Neutrophil (primary cell): ENCODE data around the gene TSN.
"Not testable (repeated sequence)": the region's sequence is repeated elsewhere in the genome, so short reads cannot be mapped to it uniquely, and the experiment has no call there.

Experiments used
- H3K27ac ChIP-seq: fragments of 200-600 bp; sonication (generic); 2 replicates; pipeline ENCODE4 v1.5.1; 2016; ENCODE audit warnings: mild to moderate bottlenecking, moderate library complexity
- H3K27me3 ChIP-seq: fragments of 200-600 bp; sonication (generic); 2 replicates; pipeline ENCODE4 v1.6.0; 2016; ENCODE audit warnings: mild to moderate bottlenecking
- H3K36me3 ChIP-seq: fragments of 200-600 bp; sonication (generic); 2 replicates; pipeline ENCODE4 v1.5.1; 2017
- H3K4me1 ChIP-seq, 2 experiments: fragments of 200-600 bp in 1 of 2; sonication (generic) in 1 of 2; 1 replicate in 1 of 2; 2 replicates in 1 of 2; pipeline versions ENCODE4 v1.5.1 to v1.6.1; 2013 to 2016; ENCODE audit warnings: low read depth in 1 of 2, low read length in 1 of 2, mild to moderate bottlenecking in 1 of 2, moderate library complexity in 1 of 2; ENCODE audit not compliant: control insufficient read depth in 1 of 2, insufficient read depth in 1 of 2
- H3K4me3 ChIP-seq, 2 experiments: fragments of 200-600 bp in 1 of 2; sonication (generic) in 1 of 2; 1 replicate in 1 of 2; 2 replicates in 1 of 2; pipeline ENCODE4 v1.5.1; 2013 to 2016; ENCODE audit warnings: low read depth in 1 of 2, low read length in 1 of 2, mild to moderate bottlenecking in 1 of 2, moderate library complexity in 1 of 2
- H3K9me3 ChIP-seq: fragments of 200-600 bp; sonication (generic); 2 replicates; pipeline ENCODE4 v1.5.1; 2016
- CTCF ChIP-seq: fragments of 200-600 bp; sonication (generic); IDR thresholded peaks from 2 replicates; pipeline ENCODE4 v1.5.1; 2016; ENCODE audit warnings: antibody characterized with exemption

TSN gene

GRCh38 chr2:121710470-121711170 is 44.8 kb upstream of the TSN start:
- Histone ChIP-seq H3K27me3 (no peaks in the 10 kb centered on the region), H3K4me1 (peaks cover 24 to 32% of the 10 kb centered on the region in 2 experiments), H3K9me3 (no peaks in the 10 kb centered on the region), H3K27ac (no peak overlapping the region), H3K4me3 (no peak overlapping the region), H3K36me3 (no peaks in the 10 kb centered on the region)
- no peak for TF ChIP-seq CTCF

- H3K36me3 ChIP-seq = not testable (repeated sequence)
Measured at GRCh38 chr2:121711481-121711880, 44.0 kb upstream of the TSN start.

GRCh38 chr2:121716126-121716525 is 39.3 kb upstream of the TSN start:
- no peaks in the 10 kb centered on the region for H3K36me3 ChIP-seq
- H3K4me1 ChIP-seq = peaks cover 15 to 16% of the 10 kb centered on the region in 2 experiments
- H3K4me3 ChIP-seq = no peak overlapping the region
- no peaks in the 10 kb centered on the region for H3K9me3 ChIP-seq
- TF ChIP-seq CTCF = no peak
- no peaks in the 10 kb centered on the region for H3K27me3 ChIP-seq
- no peak overlapping the region for H3K27ac ChIP-seq

More at GRCh38 chr2:121711481-121711880, 44.0 kb upstream of the TSN start:
- H3K27ac ChIP-seq, H3K4me3 ChIP-seq, H3K27me3 ChIP-seq, H3K9me3 ChIP-seq: not testable (repeated sequence)
- peaks cover 24 to 32% of the 10 kb centered on the region in 2 experiments for H3K4me1 ChIP-seq

- H3K27me3 ChIP-seq = no peaks in the 10 kb centered on the region
- no peak for TF ChIP-seq CTCF
- H3K36me3 ChIP-seq = no peaks in the 10 kb centered on the region
- no peaks in the 10 kb centered on the region for H3K9me3 ChIP-seq
- no peak overlapping the region for H3K4me3 ChIP-seq
- no peak overlapping the region for H3K27ac ChIP-seq
- peaks cover 13% of the 10 kb centered on the region in 2 experiments for H3K4me1 ChIP-seq
Measured at GRCh38 chr2:121717529-121717928, 37.9 kb upstream of the TSN start.

GRCh38 chr2:121721926-121722325 is 33.5 kb upstream of the TSN start:
- H3K27me3 ChIP-seq = no peaks in the 10 kb centered on the region
- TF ChIP-seq CTCF = no peak
- no peaks in the 10 kb centered on the region for H3K9me3 ChIP-seq
- peaks cover 4% of the 10 kb centered on the region for H3K36me3 ChIP-seq
- peaks cover 4 to 6% of the 10 kb centered on the region in 2 experiments for H3K4me1 ChIP-seq
- H3K4me3 ChIP-seq = no peak overlapping the region
- H3K27ac ChIP-seq = no peak overlapping the region

GRCh38 chr2:121722479-121722878 is 33.0 kb upstream of the TSN start:
- TF ChIP-seq CTCF = no peak
- H3K4me1 ChIP-seq = peaks cover 4 to 6% of the 10 kb centered on the region in 2 experiments
- H3K4me3 ChIP-seq = no peak overlapping the region
- no peak overlapping the region for H3K27ac ChIP-seq
- peaks cover 10% of the 10 kb centered on the region for H3K36me3 ChIP-seq
- no peaks in the 10 kb centered on the region for H3K9me3 ChIP-seq
- H3K27me3 ChIP-seq = no peaks in the 10 kb centered on the region
